Endothelial cell of umbilical vein (primary cell): ENCODE measurements around the gene LIPK. TPM values are rescaled to one million over a fixed set of nuclear protein-coding genes. Genes with fewer than 3 reads are reported as not detected.

ENCODE experiments used
- BruUV-seq: library from RNA; stranded (reverse); fragments of 400-500 nt; replicated peaks from 2 replicates; lab custom pipeline; 2021; lab: Mats Ljungman, UMichigan
- CTCF ChIA-PET: fragments of 300-600, 350-600 bp; sonication (Branson Sonifier 250); formaldehyde crosslinking; loops from one replicate; lab custom pipeline; 2021; ENCODE audit warnings: antibody characterized with exemption, inconsistent platforms; lab: Charles Lee
- POLR2A ChIA-PET: fragments of 300-600, 350-600 bp; sonication (Branson Sonifier 250); formaldehyde crosslinking; loops from one replicate; lab custom pipeline; 2021; ENCODE audit warnings: antibody characterized with exemption, inconsistent platforms; lab: Charles Lee
- DNase-seq: peaks from one replicate; pipeline ENCODE4 v3.0.0-alpha.2; 2011; ENCODE audit warnings: low read depth, low spot score
- FAIRE-seq: peaks from 2 replicates; lab custom pipeline; 2011; peaks lifted over from hg19 to GRCh38; lab: Jason Lieb, UNC
- H2AFZ ChIP-seq: 2 replicates; pipeline ENCODE4 v1.6.0; 2012; ENCODE audit warnings: low read depth, low read length, control low read depth, inconsistent platforms
- H3K27ac ChIP-seq: 2 replicates; pipeline ENCODE4 v1.5.1; 2011; ENCODE audit warnings: low read depth, mild to moderate bottlenecking, control low read depth, low read length, moderate library complexity; ENCODE audit not compliant: insufficient read depth
- H3K27me3 ChIP-seq, 2 experiments: 2 replicates each; pipeline versions ENCODE4 v1.6.0 to v1.6.1; 2011; ENCODE audit warnings: low read length in 2 of 2, mixed read lengths in 1 of 2; ENCODE audit not compliant: control insufficient read depth in 2 of 2, insufficient read depth in 2 of 2
- H3K36me3 ChIP-seq, 2 experiments: 2 replicates in 1 of 2; 3 replicates in 1 of 2; pipeline ENCODE4 v1.5.1; 2011; ENCODE audit warnings: low read length in 2 of 2, mild to moderate bottlenecking in 1 of 2, moderate library complexity in 1 of 2; ENCODE audit not compliant: control insufficient read depth in 2 of 2, insufficient read depth in 2 of 2; ENCODE audit errors: extremely low read depth in 1 of 2
- H3K4me1 ChIP-seq: 3 replicates; pipeline ENCODE4 v1.5.1; 2011; ENCODE audit warnings: mild to moderate bottlenecking, low read length; ENCODE audit not compliant: control insufficient read depth, insufficient read depth; ENCODE audit errors: extremely low read depth
- H3K4me2 ChIP-seq: 2 replicates; pipeline ENCODE4 v1.6.1; 2011; ENCODE audit warnings: low read length, control low read depth, mixed read lengths; ENCODE audit not compliant: insufficient read depth
- H3K4me3 ChIP-seq, 3 experiments: fragments of 200-600 bp in 1 of 3; sonication (generic), shearing (Covaris generic) in 1 of 3; replicated peaks in 1 of 3; 2 replicates each; pipeline ENCODE4 v1.5.1; 2011 to 2016; ENCODE audit warnings: control low read depth in 3 of 3, low read length in 3 of 3, mild to moderate bottlenecking in 2 of 3, inconsistent platforms in 1 of 3, low read depth in 1 of 3, moderate library complexity in 1 of 3; ENCODE audit not compliant: insufficient read depth in 1 of 3
- H3K79me2 ChIP-seq: 2 replicates; pipeline ENCODE4 v1.6.0; 2012; ENCODE audit warnings: low read length, inconsistent platforms; ENCODE audit not compliant: control insufficient read depth, insufficient read depth
- H3K9ac ChIP-seq: replicated peaks from 2 replicates; pipeline ENCODE3; 2011; ENCODE audit warnings: low read length, control low read depth; ENCODE audit not compliant: insufficient read depth; ENCODE audit errors: extremely low read depth
- H3K9me1 ChIP-seq: replicated peaks from 3 replicates; pipeline ENCODE4 v1.6.0; 2011; ENCODE audit warnings: mild to moderate bottlenecking, low read length; ENCODE audit not compliant: control insufficient read depth, insufficient read depth; ENCODE audit errors: extremely low read depth
- H3K9me3 ChIP-seq: replicated peaks from 2 replicates; pipeline ENCODE4 v1.5.1; 2012; ENCODE audit warnings: low read length, inconsistent platforms; ENCODE audit not compliant: control insufficient read depth, insufficient read depth
- H4K20me1 ChIP-seq: replicated peaks from 2 replicates; pipeline ENCODE3; 2011; ENCODE audit warnings: mild to moderate bottlenecking, low read length; ENCODE audit not compliant: control insufficient read depth, insufficient read depth; ENCODE audit errors: extremely low read depth
- CTCF ChIP-seq, 2 donors: IDR thresholded peaks; 1 replicate in 1 of 2; 2 replicates in 1 of 2; pipeline ENCODE4 v1.5.1; 2011; ENCODE audit warnings: low read length in 2 of 2, mild to moderate bottlenecking in 2 of 2, moderate library complexity in 2 of 2, control low read depth in 1 of 2, inconsistent platforms in 1 of 2, low read depth in 1 of 2; ENCODE audit not compliant: insufficient read depth in 1 of 2; ENCODE audit errors: extremely low read depth in 1 of 2
- EZH2 ChIP-seq: IDR thresholded peaks from 2 replicates; pipeline ENCODE4 v1.6.1; 2012; ENCODE audit warnings: borderline replicate concordance, low read depth, mild to moderate bottlenecking, moderate library complexity, low read length, inconsistent platforms; ENCODE audit not compliant: severe bottlenecking
- FOS ChIP-seq: IDR thresholded peaks from 2 replicates; pipeline ENCODE4 v1.6.1; 2011; ENCODE audit warnings: mild to moderate bottlenecking, low read length, moderate library complexity, borderline replicate concordance; ENCODE audit not compliant: insufficient read depth
- GATA2 ChIP-seq: IDR thresholded peaks from 2 replicates; pipeline ENCODE4 v1.7.0; 2011; ENCODE audit warnings: low read depth, mild to moderate bottlenecking, moderate library complexity, mixed read lengths, low read length; ENCODE audit not compliant: insufficient read length, insufficient read depth
- JUN ChIP-seq: IDR thresholded peaks from 2 replicates; pipeline ENCODE4 v1.6.1; 2011; ENCODE audit warnings: borderline replicate concordance, low read depth; ENCODE audit not compliant: insufficient read length, insufficient read depth
- MYC ChIP-seq: IDR thresholded peaks from one replicate; pipeline ENCODE4 v1.6.1; 2011; ENCODE audit warnings: mild to moderate bottlenecking, low read depth, low read length
- POLR2A ChIP-seq: IDR thresholded peaks from 2 replicates; pipeline ENCODE4 v1.6.1; 2012; ENCODE audit warnings: low read depth, mild to moderate bottlenecking, control low read depth, low read length
- POLR2AphosphoS5 ChIP-seq: IDR thresholded peaks from 2 replicates; pipeline ENCODE4 v1.6.1; 2012; ENCODE audit warnings: low read depth, mild to moderate bottlenecking, control low read depth, low read length, moderate library complexity; ENCODE audit not compliant: insufficient read depth
- dilution Hi-C: fragments of 300-500 bp; cut with MboI; formaldehyde crosslinking; loops from one replicate; pipeline ENCODE4 v1.15.0; 2019; ENCODE audit warnings: low sequenced_read_pairs; ENCODE audit not compliant: extremely low pct_ligation_motif_present
- intact Hi-C: fragments of 100-400 bp; cut with micrococcal nuclease; formaldehyde crosslinking; loops from one replicate; pipeline ENCODE4 v1.10.0; 2022
- polyA plus RNA-seq, 4 experiments: library from polyadenylated mRNA; depleted of rRNA in 3 of 4; stranded (reverse) in 3 of 4; unstranded in 1 of 4; fragments of >200 nt; gene quantifications; 2 replicates each; pipeline versions ENCODE4 v1.2.1 to v1.2.3, GENCODE V29; 2011 to 2012; ENCODE audit warnings: missing spikeins in 1 of 4
- total RNA-seq: library from RNA; stranded (reverse); gene quantifications from 2 replicates; pipeline ENCODE4 v1.2.3, GENCODE V29; 2021
- TF ChIP-seq, protein P1 (sequence below): IDR thresholded peaks from 2 replicates; pipeline ENCODE4 v1.6.1; 2011; ENCODE audit not compliant: insufficient read depth, insufficient read length

LIPK gene
- total and polyA plus RNA-seq, 2 donors (not counting 3 experiments of a cell fraction or from before 2014, with no cell fraction given): not detected

GRCh38 chr10:88782222-88782621 is 76.2 kb downstream of the LIPK start:
- DNase-seq: no peak
- FAIRE-seq: no peak
- TF ChIP-seq GATA2 (no peak), POLR2A (no peak), JUN (no peak), POLR2AphosphoS5 (no peak), FOS (no peak), EZH2 (no peak), CTCF (IDR thresholded peaks at IDR 0.05; ENCODE audit: extremely low read depth in 1 of 2, insufficient read depth in 1 of 2, low read depth in 1 of 2, low read length in 2 of 2) (no peak), MYC (no peak)
- TF ChIP-seq, protein P1, sequence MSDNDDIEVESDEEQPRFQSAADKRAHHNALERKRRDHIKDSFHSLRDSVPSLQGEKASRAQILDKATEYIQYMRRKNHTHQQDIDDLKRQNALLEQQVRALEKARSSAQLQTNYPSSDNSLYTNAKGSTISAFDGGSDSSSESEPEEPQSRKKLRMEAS: no peak
- Histone ChIP-seq H3K27ac (no peak overlapping the region), H2AFZ (no peak overlapping the region), H3K9me3 (no peaks in the 10 kb centered on the region), H3K9ac (no peak overlapping the region), H3K4me2 (no peak overlapping the region), H3K79me2 (no peaks in the 10 kb centered on the region), H3K4me1 (peaks cover 4% of the 10 kb centered on the region), H3K27me3 (no peaks in the 10 kb centered on the region), H4K20me1 (no peaks in the 10 kb centered on the region), H3K9me1 (no peaks in the 10 kb centered on the region), H3K36me3 (no peaks in the 10 kb centered on the region), H3K4me3 (no peak overlapping the region)
- dilution Hi-C loops: no loop called here
- BruUV-seq: no TSS peak
- intact Hi-C loops: no loop called here
- ChIA-PET CTCF (no interaction called here), POLR2A (no interaction called here)
